NCI-H1105 treated with DMSO at 0.1 percent for 48 hours (cell line): ENCODE results near the gene BRICD5.

Experiments used
- DNase-seq: peaks from one replicate; lab custom pipeline; 2025; lab: John Stamatoyannopoulos, UW

BRICD5 gene

GRCh38 chr16:2163211-2163881 lies 47.3 kb downstream of the BRICD5 start:
- no peak for DNase-seq

- DNase-seq = no peak
Measured at GRCh38 chr16:2162676-2163118, 48.0 kb downstream of the BRICD5 start.

GRCh38 chr16:2161911-2162310 lies 48.8 kb downstream of the BRICD5 start:
- no peak for DNase-seq

- DNase-seq = no peak
Measured at GRCh38 chr16:2160915-2161551, 49.6 kb downstream of the BRICD5 start.
